Lung microvascular endothelial cell (primary cell): ENCODE data around the gene IQCE. TPM values are rescaled to one million over a fixed set of nuclear protein-coding genes. Genes with fewer than 3 reads are reported as not detected.
"Not testable (repeated sequence)": the region's sequence is repeated elsewhere in the genome, so short reads cannot be mapped to it uniquely, and the experiment has no call there.

Experiments used
- DNase-seq, 2 donors: peaks; one replicate each; pipeline versions ENCODE4 v3.0.0 to v3.0.0-alpha.2; 2010; ENCODE audit warnings: low read depth in 2 of 2
- total RNA-seq: library from RNA; depleted of rRNA; stranded (reverse); fragments of >200 nt; gene quantifications from 2 replicates; pipeline ENCODE4 v1.2.1, GENCODE V29; 2014

IQCE gene
- total RNA-seq, 1 donor from 2014 or later: 6.0 TPM

DNA sequence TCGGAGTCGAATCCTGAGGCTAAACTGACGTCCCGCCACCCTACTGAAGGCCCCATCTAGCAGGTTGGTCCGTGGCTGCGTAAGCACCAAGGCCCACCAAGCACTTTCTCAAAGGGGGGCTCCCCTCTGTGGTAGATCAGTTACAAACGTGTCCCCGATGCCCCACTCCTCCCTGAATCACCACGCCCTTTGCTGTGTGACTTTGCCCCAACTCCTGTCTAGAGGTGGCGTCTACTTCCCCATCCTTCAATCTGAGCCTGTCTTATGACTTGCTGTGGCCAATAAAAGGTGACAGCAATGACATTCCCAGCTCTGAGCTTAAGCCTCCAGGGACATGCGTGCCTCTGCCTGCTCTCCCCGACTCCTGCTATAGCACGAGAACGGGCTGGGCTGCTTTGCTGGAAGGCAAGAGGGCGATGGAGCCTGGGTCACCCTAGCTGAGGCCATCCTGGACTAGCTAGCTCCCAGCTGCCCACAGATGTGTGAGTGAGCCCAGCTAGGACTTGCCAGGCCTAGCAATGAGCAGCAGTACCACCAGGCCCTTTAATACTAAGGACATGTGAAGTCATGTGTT is 26.5 kb upstream of the IQCE start:
- DNase-seq: not testable (repeated sequence)

GRCh38 chr7:2532816-2533215 is 26.0 kb upstream of the IQCE start:
- DNase-seq: not testable (repeated sequence)

DNA sequence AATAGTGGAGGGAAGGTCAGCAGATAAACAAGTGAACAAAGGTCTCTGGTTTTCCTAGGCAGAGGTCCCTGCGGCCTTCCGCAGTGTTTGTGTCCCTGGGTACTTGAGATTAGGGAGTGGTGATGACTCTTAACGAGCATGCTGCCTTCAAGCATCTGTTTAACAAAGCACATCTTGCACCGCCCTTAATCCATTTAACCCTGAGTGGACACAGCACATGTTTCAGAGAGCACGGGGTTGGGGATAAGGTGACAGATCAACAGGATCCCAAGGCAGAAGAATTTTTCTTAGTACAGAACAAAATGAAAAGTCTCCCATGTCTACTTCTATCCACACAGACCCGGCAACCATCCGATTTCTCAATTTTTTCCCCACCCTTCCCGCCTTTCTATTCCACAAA is 25.2 kb upstream of the IQCE start:
- not testable (repeated sequence) for DNase-seq

- not testable (repeated sequence) for DNase-seq
Observed at GRCh38 chr7:2534214-2534613, 24.6 kb upstream of the IQCE start.

GRCh38 chr7:2535872-2536627 is 22.7 kb upstream of the IQCE start:
- DNase-seq: not testable (repeated sequence)

GRCh38 chr7:2537981-2538851 is 20.6 kb upstream of the IQCE start:
- no peak for DNase-seq

GRCh38 chr7:2539031-2539911 is 19.5 kb upstream of the IQCE start:
- DNase-seq: no peak

GRCh38 chr7:2540133-2540532 is 18.6 kb upstream of the IQCE start:
- DNase-seq: no peak

DNA sequence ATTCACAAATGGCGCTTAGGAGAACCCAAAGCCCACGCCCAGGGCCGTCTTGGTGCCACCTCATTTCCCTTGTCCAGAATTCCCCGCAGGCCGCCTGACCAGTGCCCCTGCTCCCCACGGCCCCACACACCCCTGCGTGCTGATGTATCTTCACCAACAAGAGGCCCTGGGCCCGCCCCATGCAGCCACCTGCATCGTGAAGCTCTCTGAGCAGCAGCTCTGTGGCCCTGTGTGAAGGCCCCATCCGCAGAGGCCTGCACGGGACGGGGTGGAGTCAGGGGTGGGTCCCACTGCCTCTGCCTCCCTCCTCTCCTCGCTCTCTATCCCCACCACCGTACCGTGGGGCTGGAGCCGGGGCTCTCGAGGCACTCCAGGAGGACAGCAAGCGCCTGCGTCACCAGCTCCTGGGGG is 18.1 kb upstream of the IQCE start:
- no peak for DNase-seq

- no peak for DNase-seq
Observed at GRCh38 chr7:2541291-2542010, 17.3 kb upstream of the IQCE start.

DNA sequence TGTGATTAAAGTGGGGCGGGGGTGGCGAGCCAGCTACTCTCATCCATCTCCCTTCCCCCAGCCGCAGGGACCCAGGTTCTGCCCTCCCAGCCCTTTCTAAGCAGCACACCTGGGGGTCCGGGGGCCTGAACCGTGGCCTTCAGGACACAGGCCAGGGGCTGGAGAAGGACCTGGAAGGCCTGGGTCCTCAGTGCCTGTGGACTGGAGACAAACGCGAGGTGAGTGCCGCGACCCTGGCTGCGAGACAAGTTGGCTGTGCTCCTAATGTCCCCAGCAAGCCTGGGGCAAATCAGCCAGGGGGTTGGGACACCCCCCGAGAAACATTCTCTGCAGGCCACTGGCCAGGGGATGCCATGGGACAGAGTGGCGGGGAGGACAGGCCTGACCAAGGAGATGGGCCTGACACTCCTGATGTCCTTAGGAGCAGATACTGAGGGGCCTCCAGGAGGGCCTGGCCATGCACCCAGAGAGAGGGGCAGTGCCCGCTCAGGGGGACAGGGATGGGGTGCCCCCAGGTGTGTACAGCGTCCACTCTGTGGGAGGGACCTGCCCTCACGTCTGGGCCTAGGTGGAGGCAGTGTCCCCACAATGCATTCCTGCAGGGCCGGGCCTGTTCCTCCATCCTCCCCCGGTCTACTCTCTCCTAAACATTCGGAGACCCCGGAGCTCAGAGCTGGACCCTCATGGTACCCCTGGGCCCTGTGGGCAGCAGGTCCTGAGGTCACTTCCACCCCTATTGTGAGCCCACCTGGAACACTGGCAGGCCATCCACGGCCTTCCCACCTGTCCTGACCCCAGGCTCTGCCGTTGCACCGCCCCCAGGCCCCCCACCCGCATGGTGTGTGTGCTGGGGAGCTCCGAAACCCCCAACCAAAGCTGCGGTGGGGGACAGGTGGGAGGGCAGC is 16.5 kb upstream of the IQCE start:
- no peak for DNase-seq

DNA sequence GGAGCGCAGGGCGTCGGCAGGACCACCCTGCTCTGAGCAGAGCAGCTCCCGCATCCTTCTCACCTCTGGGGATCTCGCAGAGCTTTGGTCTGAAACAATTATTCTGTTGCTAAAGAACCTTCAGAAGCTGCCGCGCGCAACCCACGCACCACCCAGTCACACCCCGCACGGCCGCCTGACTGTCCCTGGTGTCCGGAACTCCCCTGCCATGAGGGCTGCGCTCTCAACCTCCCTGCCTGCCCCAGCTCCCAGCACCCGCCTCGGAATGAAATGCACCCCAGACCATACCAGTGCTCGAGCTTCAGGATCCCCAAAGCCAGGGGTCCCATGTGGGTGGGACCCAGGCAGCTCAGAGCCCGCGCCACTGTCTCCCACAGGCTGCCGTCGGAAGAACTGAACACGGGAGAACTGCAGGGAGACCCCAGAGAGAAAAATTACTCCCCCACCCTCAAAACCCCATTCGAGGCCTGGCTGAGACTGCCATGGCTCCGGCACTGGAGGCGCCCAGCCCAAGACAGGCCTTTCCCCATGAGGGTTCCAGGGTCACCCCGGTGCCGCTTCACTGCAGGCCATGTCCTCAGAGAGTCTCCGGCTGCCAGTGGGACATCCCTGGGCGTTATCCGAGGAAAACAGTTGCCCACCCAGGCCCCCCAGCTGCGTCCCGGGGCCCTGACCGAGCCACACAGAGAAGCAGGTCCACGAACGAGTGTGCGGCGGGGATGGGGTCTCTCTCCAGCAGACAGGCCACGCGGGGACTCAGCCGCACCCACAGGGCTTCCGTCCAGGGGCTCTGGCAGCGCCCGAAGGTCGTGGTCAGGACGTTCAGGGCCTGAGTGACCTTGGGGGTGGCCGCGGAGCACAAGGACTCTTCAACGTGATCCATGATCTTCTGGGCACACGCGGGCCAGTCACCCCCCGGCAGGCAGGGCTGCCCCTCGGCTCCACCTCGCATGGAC is 15.6 kb upstream of the IQCE start:
- DNase-seq: no peak

- DNase-seq: no peak
Observed at GRCh38 chr7:2544541-2545188, 14.1 kb upstream of the IQCE start.

GRCh38 chr7:2545746-2546425 is 12.9 kb upstream of the IQCE start:
- DNase-seq: no peak

DNA sequence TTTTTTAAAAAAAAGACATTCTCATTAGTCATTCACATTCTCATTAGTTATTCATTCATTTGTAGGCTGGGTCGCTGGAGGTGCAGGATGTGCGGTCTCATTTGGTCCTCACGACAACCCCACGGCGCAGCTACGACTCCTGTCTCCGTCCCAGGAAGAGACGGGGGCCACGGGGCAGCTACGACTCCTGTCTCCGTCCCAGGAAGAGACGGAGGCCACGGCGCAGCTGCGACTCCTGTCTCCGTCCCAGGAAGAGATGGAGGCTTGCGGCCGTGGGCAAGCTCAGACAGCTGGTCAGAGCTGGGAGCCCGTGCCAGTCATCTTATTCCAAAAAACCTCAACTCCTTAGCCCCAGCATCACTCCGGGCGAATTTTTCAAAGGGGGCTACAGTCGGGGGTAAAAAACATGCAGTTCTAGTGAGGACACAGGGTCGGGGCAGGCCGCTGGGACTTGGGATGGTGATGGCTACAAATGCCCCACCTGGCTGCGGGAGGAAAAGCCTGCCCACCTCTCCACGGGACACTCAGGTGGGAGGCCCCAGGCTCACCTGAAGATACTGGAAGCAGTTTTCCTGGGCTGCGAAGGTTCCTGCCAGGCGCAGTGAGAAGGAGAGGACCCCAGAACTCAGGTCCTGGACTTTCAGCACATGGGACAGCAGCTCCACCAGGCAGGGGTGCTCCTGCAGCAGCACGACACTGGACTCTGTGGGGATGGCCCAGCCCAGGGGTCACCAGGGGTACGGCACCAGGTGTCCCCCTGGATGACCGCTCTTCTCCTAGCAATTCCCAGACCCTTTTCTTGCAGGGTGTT is 11.8 kb upstream of the IQCE start:
- DNase-seq: no peak

DNA sequence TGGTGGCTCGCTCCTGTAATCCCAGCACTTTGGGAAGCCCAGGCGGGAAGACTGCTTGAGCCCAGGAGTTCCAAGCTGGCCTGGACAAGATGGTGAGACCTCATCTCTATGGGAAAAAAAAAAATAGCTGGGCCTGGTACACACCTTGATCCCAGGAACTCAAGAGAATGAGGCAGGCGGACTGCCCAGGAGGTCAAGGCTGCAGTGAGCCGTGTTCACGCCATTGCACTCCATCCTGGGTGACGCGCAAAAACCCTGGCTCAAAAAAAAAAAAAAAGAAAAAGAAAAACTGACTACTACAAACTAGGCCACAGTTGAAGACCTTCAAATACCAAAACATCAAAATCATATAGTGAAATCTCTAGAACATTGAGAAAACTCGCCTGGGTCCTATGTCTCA is 7.4 kb upstream of the IQCE start:
- no peak for DNase-seq

GRCh38 chr7:2553108-2553507 is 5.7 kb upstream of the IQCE start:
- DNase-seq: no peak
